A673 (cell line): ENCODE measurements around the gene MUL1. TPM values are rescaled to one million over a fixed set of nuclear protein-coding genes. Genes with fewer than 3 reads are reported as not detected.

Experiments
- BruUV-seq: library from RNA; stranded (reverse); fragments of 400-500 nt; replicated peaks from 2 replicates; lab custom pipeline; 2021; lab: Mats Ljungman, UMichigan
- CTCF ChIA-PET: fragments of 300-600 bp; sonication (Branson Sonifier 250); formaldehyde crosslinking; loops from one replicate; lab custom pipeline; 2022; ENCODE audit warnings: antibody characterized with exemption; lab: Charles Lee
- POLR2A ChIA-PET: fragments of 300-600 bp; sonication (Branson Sonifier 250); formaldehyde crosslinking; loops from one replicate; lab custom pipeline; 2022; ENCODE audit warnings: antibody characterized with exemption; ENCODE audit not compliant: low non-redundant PET; lab: Charles Lee
- DNase-seq: peaks from one replicate; pipeline ENCODE4 v3.0.0-alpha.2; 2015; ENCODE audit warnings: low spot score
- H3K27ac ChIP-seq: fragments of 200-600 bp; sonication (generic); 2 replicates; pipeline ENCODE4 v1.5.1; 2016; ENCODE audit warnings: mixed run types, low read depth, mild to moderate bottlenecking, mixed read lengths, antibody characterized with exemption, low read length; ENCODE audit not compliant: poor library complexity, severe bottlenecking
- H3K27me3 ChIP-seq: fragments of 200-600 bp; sonication (generic); replicated peaks from 2 replicates; pipeline ENCODE4 v1.6.1; 2017; ENCODE audit warnings: mixed run types, low read depth, mild to moderate bottlenecking, mixed read lengths, antibody characterized with exemption, low read length; ENCODE audit not compliant: insufficient read depth, poor library complexity
- H3K36me3 ChIP-seq: fragments of 200-600 bp; sonication (generic); 2 replicates; pipeline ENCODE4 v1.6.1; 2016; ENCODE audit warnings: mixed run types, mild to moderate bottlenecking, mixed read lengths, antibody characterized with exemption, low read length; ENCODE audit not compliant: insufficient read depth, poor library complexity, severe bottlenecking
- H3K4me1 ChIP-seq: fragments of 200-600 bp; sonication (generic); 2 replicates; pipeline ENCODE4 v1.6.1; 2017; ENCODE audit warnings: mixed run types, mild to moderate bottlenecking, mixed read lengths, antibody characterized with exemption, low read length; ENCODE audit not compliant: insufficient read depth, poor library complexity, severe bottlenecking
- H3K4me3 ChIP-seq: fragments of 200-600 bp; sonication (generic); 2 replicates; pipeline ENCODE4 v1.5.1; 2016; ENCODE audit warnings: low read depth, mixed run types, mild to moderate bottlenecking, mixed read lengths, low read length; ENCODE audit not compliant: poor library complexity, severe bottlenecking
- H3K9me3 ChIP-seq: fragments of 200-600 bp; sonication (generic); 2 replicates; pipeline ENCODE4 v1.6.1; 2016; ENCODE audit warnings: mixed run types, low read depth, mild to moderate bottlenecking, mixed read lengths, antibody characterized with exemption, low read length; ENCODE audit not compliant: poor library complexity, severe bottlenecking
- EZH2 ChIP-seq: fragments of 200-600 bp; sonication (generic); IDR thresholded peaks from 2 replicates; pipeline ENCODE4 v1.6.1; 2017; ENCODE audit warnings: borderline replicate concordance, low read depth, mild to moderate bottlenecking, mixed read lengths, antibody characterized with exemption, low read length; ENCODE audit not compliant: poor library complexity, severe bottlenecking
- intact Hi-C: fragments of 100-400 bp; cut with micrococcal nuclease; formaldehyde crosslinking; loops from one replicate; pipeline ENCODE4 v1.10.0; 2022; ENCODE audit not compliant: unreplicated experiment
- total RNA-seq: library from RNA; stranded (reverse); gene quantifications from 2 replicates; pipeline ENCODE4 v1.2.3, GENCODE V29; 2021
- TF ChIP-seq, protein P1 (sequence below): fragments of 300-800, 200-600 bp; sonication (generic); conservative IDR thresholded peaks from 2 replicates; pipeline ENCODE4 v1.5.1; 2017; ENCODE audit warnings: low read depth, mild to moderate bottlenecking, antibody characterized with exemption, low read length, moderate library complexity, mixed read lengths

The MUL1 gene
- total RNA-seq, 1 experiment from 2014 or later = 21.6 TPM

DNA sequence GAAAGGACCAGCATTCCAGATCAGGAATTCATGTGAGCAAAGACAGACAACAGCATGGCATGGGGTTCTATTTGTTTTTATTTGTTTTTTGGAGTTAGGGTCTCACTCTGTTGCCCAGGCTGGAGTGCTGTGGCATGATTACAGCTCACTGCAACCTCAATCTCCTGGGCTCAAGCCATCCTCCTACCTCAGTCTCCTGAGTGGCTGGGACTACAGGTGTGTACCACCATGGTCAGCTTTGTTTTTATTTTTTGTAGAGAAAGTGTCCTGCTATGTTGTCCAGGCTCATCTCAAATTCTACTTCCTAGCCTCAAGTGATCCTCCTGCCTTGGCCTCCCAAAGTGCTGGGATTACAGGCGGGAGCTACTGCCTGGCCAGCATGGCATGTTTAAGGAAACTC, 12.3 kb downstream of the MUL1 start:
- ChIA-PET POLR2A (no interaction called here), CTCF (interaction anchor here (1.6 kb wide), 1 partner anchor 279 kb away, joined by 5 read pairs; no protein-coding TSS in a partner anchor)
- peaks cover 16% of the 10 kb centered on the region for H3K36me3 ChIP-seq
- H3K4me1 ChIP-seq = peaks cover 6% of the 10 kb centered on the region
- no peaks in the 10 kb centered on the region for H3K27me3 ChIP-seq
- H3K4me3 ChIP-seq = no peak overlapping the region
- no TSS peak for BruUV-seq
- no peaks in the 10 kb centered on the region for H3K9me3 ChIP-seq
- DNase-seq = no peak
- intact Hi-C loops = no loop called here
- TF ChIP-seq EZH2 = no peak
- TF ChIP-seq, protein P1, sequence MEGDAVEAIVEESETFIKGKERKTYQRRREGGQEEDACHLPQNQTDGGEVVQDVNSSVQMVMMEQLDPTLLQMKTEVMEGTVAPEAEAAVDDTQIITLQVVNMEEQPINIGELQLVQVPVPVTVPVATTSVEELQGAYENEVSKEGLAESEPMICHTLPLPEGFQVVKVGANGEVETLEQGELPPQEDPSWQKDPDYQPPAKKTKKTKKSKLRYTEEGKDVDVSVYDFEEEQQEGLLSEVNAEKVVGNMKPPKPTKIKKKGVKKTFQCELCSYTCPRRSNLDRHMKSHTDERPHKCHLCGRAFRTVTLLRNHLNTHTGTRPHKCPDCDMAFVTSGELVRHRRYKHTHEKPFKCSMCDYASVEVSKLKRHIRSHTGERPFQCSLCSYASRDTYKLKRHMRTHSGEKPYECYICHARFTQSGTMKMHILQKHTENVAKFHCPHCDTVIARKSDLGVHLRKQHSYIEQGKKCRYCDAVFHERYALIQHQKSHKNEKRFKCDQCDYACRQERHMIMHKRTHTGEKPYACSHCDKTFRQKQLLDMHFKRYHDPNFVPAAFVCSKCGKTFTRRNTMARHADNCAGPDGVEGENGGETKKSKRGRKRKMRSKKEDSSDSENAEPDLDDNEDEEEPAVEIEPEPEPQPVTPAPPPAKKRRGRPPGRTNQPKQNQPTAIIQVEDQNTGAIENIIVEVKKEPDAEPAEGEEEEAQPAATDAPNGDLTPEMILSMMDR = no peak
- H3K27ac ChIP-seq = no peak overlapping the region

DNA sequence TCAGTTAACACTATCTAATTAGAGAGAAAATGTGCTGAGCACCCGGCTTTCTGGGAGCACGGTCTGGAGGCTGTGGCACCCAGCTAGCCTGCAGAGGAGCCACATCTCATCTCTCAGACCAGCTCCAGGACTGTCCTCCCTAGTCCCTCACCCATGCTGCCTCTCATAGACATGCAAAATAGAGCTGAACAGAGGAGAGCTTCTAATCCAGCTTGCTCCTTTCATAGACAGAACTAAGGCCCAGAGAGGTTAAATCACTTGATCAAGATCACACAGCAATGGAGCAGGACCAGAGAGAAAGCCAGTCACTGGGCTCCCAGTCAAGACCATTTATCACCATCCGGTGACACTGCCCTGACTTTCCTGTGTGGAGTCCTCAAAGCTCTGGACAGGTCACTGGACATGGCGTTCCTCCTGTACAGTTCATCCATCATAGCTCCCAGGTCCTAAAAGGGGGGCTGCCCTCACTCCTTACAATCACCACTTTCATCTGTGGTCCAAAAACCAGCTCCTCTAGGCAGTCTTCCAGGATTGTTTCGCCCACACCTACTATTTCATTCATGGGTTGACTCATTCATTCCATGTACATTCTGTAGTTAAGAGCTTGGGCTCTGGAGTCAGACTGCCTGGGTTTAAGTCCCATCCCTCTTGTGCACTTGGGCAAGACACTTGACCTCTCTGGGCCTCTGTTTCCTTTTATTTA, 13.2 kb downstream of the MUL1 start:
- DNase-seq = peak; percentile 24
- TF ChIP-seq EZH2 = no peak
- TF ChIP-seq, protein P1 = no peak
- ChIA-PET POLR2A (no interaction called here), CTCF (interaction anchor here (0.8 to 1.6 kb wide), 5 partner anchors 10 to 613 kb away, joined by 3 to 5 read pairs (median 4); partner anchors contain the start of gene OTUD3)
- H3K9me3 ChIP-seq = no peaks in the 10 kb centered on the region
- intact Hi-C loops = loop anchor here (5.0 kb wide), 1 partner anchor 117 kb away; no protein-coding TSS in a partner anchor
- H3K27ac ChIP-seq = no peak overlapping the region
- peaks cover 7% of the 10 kb centered on the region for H3K36me3 ChIP-seq
- H3K27me3 ChIP-seq = peaks cover under 1% of the 10 kb centered on the region
- no peak overlapping the region for H3K4me3 ChIP-seq
- peaks cover 6% of the 10 kb centered on the region for H3K4me1 ChIP-seq
- no TSS peak for BruUV-seq

DNA sequence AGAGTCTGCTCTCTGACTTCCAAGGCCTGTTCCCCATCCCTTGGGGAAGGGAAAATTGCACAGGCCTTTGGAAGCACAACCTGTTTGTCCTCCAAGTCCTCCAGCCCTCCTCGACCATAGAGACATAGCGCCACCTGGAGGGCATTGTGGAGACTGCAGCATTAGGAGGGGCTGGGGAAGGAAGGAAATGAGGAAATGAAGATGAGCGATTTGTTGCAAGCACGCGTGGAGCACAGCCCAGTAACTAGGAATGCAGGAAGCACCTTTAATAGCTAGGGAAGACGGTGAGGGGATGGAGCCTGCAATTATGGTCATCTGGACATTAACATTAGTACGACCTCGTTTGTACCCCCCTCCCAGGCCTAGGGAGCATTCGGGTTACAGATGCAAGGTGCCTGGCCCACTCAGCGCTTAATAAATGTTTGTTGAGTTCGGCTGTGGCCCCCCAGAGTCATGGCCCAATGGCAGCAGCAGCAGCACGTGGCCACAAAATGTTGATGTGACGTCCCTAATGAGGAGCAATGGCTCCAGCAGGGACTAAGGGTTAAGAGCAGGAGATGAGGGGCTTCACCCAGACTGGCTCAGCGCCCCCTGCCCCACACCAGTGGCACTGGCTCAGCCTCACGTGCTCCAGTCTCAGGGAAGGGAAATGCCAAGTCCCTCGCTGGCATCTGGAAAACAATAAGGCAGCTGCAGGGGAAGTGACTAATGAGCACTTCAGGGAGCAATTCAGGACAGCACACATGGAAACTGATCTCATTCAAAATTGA, 13.9 kb downstream of the MUL1 start:
- Histone ChIP-seq H3K4me1 (peaks cover 6% of the 10 kb centered on the region), H3K9me3 (no peaks in the 10 kb centered on the region), H3K27me3 (peaks cover 8% of the 10 kb centered on the region), H3K27ac (no peak overlapping the region), H3K4me3 (no peak overlapping the region), H3K36me3 (no peaks in the 10 kb centered on the region)
- BruUV-seq = no TSS peak
- intact Hi-C loops = loop anchor here (1.0 to 5.0 kb wide), 3 partner anchors 117 to 281 kb away; no protein-coding TSS in a partner anchor
- peak; percentile 91 for DNase-seq
- POLR2A ChIA-PET = no interaction called here
- TF ChIP-seq, protein P1 = peak; percentile 98
- no peak for TF ChIP-seq EZH2
- CTCF ChIA-PET = interaction anchor here (0.6 to 1.6 kb wide), 5 partner anchors 23 to 612 kb away, joined by 3 to 5 read pairs (median 3); partner anchors contain the start of gene OTUD3
